GM12891 (cell line): ENCODE results near the gene HSPB9.

ENCODE experiments used
- DNase-seq: peaks from one replicate; pipeline ENCODE4 v3.0.0; 2011; ENCODE audit warnings: low spot score; ENCODE audit not compliant: insufficient read length
- FAIRE-seq: peaks from 2 replicates; lab custom pipeline; 2011; peaks lifted over from hg19 to GRCh38; lab: Jason Lieb, UNC
- PAX5 ChIP-seq: IDR thresholded peaks from 2 replicates; pipeline ENCODE4 v1.6.1; 2011; ENCODE audit warnings: low read length, moderate library complexity, mild to moderate bottlenecking; ENCODE audit not compliant: insufficient read depth, severe bottlenecking
- POLR2A ChIP-seq: IDR thresholded peaks from 2 replicates; pipeline ENCODE4 v1.6.1; 2011; ENCODE audit warnings: low read depth, low read length, control low read depth
- POLR2AphosphoS5 ChIP-seq: IDR thresholded peaks from 2 replicates; pipeline ENCODE4 v1.6.1; 2011; ENCODE audit warnings: low read depth, low read length, control low read depth
- POU2F2 ChIP-seq: IDR thresholded peaks from 2 replicates; pipeline ENCODE4 v1.6.1; 2011; ENCODE audit warnings: low read depth, mild to moderate bottlenecking, control low read depth, low read length, moderate library complexity
- SPI1 ChIP-seq: IDR thresholded peaks from 2 replicates; pipeline ENCODE4 v1.6.1; 2011; ENCODE audit warnings: low read depth, low read length, control low read depth
- TAF1 ChIP-seq: IDR thresholded peaks from 2 replicates; pipeline ENCODE4 v1.6.1; 2011; ENCODE audit warnings: low read depth, low read length, control low read depth

Gene HSPB9

DNA sequence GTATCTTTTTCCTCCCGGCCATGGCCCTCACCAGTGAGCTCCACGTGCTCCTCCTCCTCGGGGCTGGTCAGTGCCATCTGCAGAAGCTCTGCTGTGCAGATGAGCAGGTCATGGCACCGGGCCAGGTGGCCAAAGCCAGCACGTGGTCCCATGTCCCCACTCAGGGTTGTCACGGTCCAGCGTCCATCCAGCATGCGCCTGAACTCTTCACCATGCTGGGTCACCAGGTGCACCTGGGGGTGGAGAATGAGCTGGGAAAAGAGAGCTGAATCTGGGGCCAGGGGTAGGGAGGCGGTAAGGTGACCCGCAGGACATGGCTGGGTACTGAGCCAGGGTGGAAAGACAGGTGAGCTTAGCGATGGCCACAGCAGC is 11.4 kb upstream of the HSPB9 start:
- no peak for FAIRE-seq
- no peak for DNase-seq

DNA sequence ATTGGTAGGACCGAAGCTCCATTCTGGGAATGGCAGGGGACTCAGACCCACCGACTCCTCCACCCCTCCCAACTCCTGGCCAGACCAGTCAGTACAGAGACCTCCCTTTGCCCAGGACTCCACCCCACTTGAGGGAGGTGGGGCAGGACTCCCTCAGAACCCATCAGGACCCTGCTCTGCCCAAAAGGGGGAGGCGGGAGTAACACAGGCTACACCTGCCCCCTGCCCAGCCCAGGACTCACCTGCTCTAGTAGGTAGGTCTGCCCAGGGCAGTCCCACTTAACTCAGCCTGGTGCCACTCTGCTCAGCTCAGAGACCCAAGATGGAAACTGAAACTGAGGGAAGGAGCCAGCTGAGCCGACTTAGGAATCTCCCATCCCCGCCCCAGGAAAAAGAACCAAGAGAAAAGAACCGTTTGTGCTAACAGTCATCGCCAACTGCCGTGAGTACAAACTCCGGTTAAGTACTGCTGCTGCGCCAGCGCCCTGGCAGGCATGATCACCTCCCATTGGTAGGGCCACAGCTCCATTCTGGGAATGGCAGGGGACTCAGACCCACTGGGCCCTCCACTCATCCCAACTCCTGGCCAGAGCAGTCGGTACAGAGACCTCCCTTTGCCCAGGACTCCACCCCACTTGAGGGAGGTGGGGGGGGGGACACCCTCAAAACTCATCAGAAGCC is 10.6 kb upstream of the HSPB9 start:
- DNase-seq (no peak), FAIRE-seq (no peak)
- TF ChIP-seq POU2F2 (0 out of 2 replicates have a peak, but pooled peaks have one; percentile 7), POLR2A (no peak)

More for the DNA sequence above, 11.4 kb upstream of the HSPB9 start:
- TF ChIP-seq TAF1 (no peak), POLR2AphosphoS5 (no peak), POLR2A (no peak), POU2F2 (no peak), PAX5 (no peak), SPI1 (no peak)

DNA sequence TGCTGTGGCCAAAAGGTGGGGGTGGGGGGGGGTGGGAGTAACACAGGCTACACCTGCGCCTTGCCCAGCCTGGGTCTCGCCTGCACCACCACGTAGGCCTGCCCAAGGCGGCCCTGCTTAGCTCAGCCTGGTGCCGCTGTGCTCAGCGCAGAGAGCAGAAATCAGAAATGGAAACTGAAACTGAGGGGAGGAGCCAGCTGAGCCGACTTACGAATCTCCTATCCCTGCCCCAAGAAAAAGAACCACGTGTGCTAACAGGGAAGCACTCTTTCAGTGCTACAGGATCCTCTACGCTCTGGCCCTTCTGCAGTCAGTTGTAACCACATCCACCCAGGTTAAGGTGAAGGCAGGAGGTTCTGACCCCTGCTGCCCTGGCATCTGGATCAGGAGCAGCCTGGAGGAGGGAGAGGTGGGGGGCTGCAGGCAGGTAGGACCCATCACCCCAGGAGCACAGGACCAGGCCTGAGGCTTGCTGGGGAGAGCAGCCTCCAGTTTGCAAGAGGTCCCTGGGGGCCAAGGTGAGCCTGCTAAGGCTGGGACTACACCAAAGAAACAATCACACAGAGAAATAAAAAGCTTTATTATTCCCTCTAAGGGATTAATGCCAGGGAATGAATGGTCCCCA is 9.9 kb upstream of the HSPB9 start, which contains the start of gene DHX58:
Gene DHX58 (minus strand): TSS at position 163 of the 625 bp plus-strand sequence. CDS start 822 bp downstream, outside the sequence.
- no peak; the same call in 1 of the 2 replicates for TF ChIP-seq TAF1
- 0 out of 2 replicates have a peak, but pooled peaks have one; percentile 29 for TF ChIP-seq POU2F2
- peak; percentile 89 for TF ChIP-seq POLR2A
- TF ChIP-seq POLR2AphosphoS5: peak; percentile 85
- TF ChIP-seq SPI1: no peak
- no peak for TF ChIP-seq PAX5
- DNase-seq (peak; percentile 92), FAIRE-seq (peak; percentile 99)

GRCh38 chr17:42113293-42114069 is 9.1 kb upstream of the HSPB9 start:
- DNase-seq: no peak
- no peak for FAIRE-seq
- no peak for TF ChIP-seq POU2F2
- no peak for TF ChIP-seq SPI1
- TF ChIP-seq PAX5: no peak
- TF ChIP-seq POLR2AphosphoS5: no peak
- no peak for TF ChIP-seq TAF1
- no peak for TF ChIP-seq POLR2A

- TF ChIP-seq PAX5: no peak
- no peak for FAIRE-seq
Measured at GRCh38 chr17:42114118-42114517, 8.5 kb upstream of the HSPB9 start.

DNA sequence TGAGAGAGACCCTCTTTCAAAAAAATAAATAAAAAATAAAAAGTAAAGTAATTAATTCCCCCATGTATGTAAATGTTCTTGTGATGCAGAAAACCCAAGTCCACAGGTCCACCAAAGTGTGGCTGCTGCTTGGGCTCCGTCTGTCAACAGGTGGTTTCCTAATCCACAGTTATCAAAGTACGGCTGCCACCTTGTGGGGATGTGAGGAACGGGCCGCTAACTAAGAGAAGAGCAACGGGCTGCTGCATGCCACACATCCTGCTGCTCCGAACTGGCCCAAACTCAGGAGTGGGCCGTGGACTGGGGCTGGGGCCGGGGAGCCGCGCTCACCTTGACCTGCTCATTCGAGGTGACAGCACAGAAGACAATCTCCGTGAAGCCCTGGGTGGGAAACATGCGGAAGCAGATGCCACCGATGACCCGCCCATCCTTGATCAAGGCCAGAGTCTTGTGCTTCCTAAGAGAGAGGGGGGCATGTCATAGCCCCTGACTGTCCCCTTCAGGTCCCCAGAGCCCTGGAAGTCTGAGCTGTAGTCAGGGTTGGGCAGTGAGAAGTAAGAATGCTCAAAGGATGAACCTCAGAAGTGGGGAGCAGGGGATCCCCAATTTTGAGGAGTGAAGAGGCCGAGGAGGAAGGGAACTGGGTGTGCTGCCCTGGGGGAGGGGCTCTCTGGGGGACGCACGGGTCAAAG is 5.8 kb upstream of the HSPB9 start:
- TF ChIP-seq POLR2A: no peak
- TF ChIP-seq POU2F2: no peak
- no peak for TF ChIP-seq SPI1
- no peak for TF ChIP-seq PAX5
- no peak for TF ChIP-seq POLR2AphosphoS5
- no peak for TF ChIP-seq TAF1
- peak; percentile 96 for FAIRE-seq
- no peak for DNase-seq

More at GRCh38 chr17:42114118-42114517, 8.5 kb upstream of the HSPB9 start:
- no peak for DNase-seq

- TF ChIP-seq POU2F2 (no peak), SPI1 (no peak), POLR2AphosphoS5 (no peak), PAX5 (no peak), TAF1 (no peak), POLR2A (no peak)
Measured at GRCh38 chr17:42117397-42118125, 5.0 kb upstream of the HSPB9 start.

GRCh38 chr17:42118126-42118510 is 4.5 kb upstream of the HSPB9 start:
- FAIRE-seq: no peak
- TF ChIP-seq POU2F2 (no peak), TAF1 (no peak), PAX5 (no peak), SPI1 (no peak), POLR2A (no peak), POLR2AphosphoS5 (no peak)
- DNase-seq: no peak

More at GRCh38 chr17:42117397-42118125, 5.0 kb upstream of the HSPB9 start:
- DNase-seq (no peak), FAIRE-seq (peak; percentile 45)

GRCh38 chr17:42118545-42118944 is 4.1 kb upstream of the HSPB9 start:
- TF ChIP-seq POLR2A: no peak
- no peak for TF ChIP-seq TAF1
- no peak for TF ChIP-seq POLR2AphosphoS5
- no peak for DNase-seq
- FAIRE-seq: peak; percentile 81
